PC-9 (cell line): ENCODE results near the gene CDC42BPA. TPM values are rescaled to one million over a fixed set of nuclear protein-coding genes. Genes with fewer than 3 reads are reported as not detected.

Experiments
- BruUV-seq: library from RNA; stranded (reverse); fragments of 400-500 nt; replicated peaks from 2 replicates; lab custom pipeline; 2021; lab: Mats Ljungman, UMichigan
- CTCF ChIA-PET: fragments of 300-600 bp; sonication (Branson Sonifier 250); formaldehyde crosslinking; loops from one replicate; lab custom pipeline; 2022; ENCODE audit warnings: antibody characterized with exemption; lab: Charles Lee
- POLR2A ChIA-PET: fragments of 300-600 bp; sonication (Branson Sonifier 250); formaldehyde crosslinking; loops from one replicate; lab custom pipeline; 2022; ENCODE audit warnings: antibody characterized with exemption; ENCODE audit not compliant: unreplicated experiment; lab: Charles Lee
- DNase-seq, 2 experiments: peaks; one replicate each; pipeline versions ENCODE4 v3.0.0 to v3.0.0-alpha.2; 2015 to 2022; ENCODE audit warnings: mixed read lengths in 1 of 2
- H2AFZ ChIP-seq: fragments of 200-600 bp; sonication (generic); 2 replicates; pipeline ENCODE4 v1.8.1; 2017; ENCODE audit warnings: antibody characterized with exemption
- H3F3A ChIP-seq: fragments of 200-600 bp; sonication (generic); 2 replicates; pipeline ENCODE4 v1.8.1; 2017; ENCODE audit warnings: antibody characterized with exemption, mild to moderate bottlenecking, low read depth; ENCODE audit not compliant: insufficient read depth
- H3K27ac ChIP-seq: fragments of 200-600 bp; sonication (generic); 2 replicates; pipeline ENCODE4 v1.6.1; 2016; ENCODE audit warnings: mixed run types
- H3K27me3 ChIP-seq: fragments of 200-600 bp; sonication (generic); 2 replicates; pipeline ENCODE4 v1.6.1; 2016; ENCODE audit warnings: low read depth, mixed run types; ENCODE audit not compliant: insufficient read depth
- H3K36me3 ChIP-seq: fragments of 200-600 bp; sonication (generic); 2 replicates; pipeline ENCODE4 v1.6.1; 2016; ENCODE audit warnings: low read depth, mixed run types
- H3K4me1 ChIP-seq: fragments of 200-600 bp; sonication (generic); replicated peaks from 2 replicates; pipeline ENCODE4 v1.6.1; 2016; ENCODE audit warnings: mixed run types; ENCODE audit not compliant: insufficient read depth
- H3K4me2 ChIP-seq: fragments of 200-600 bp; sonication (generic); 2 replicates; pipeline ENCODE4 v1.6.1; 2017; ENCODE audit warnings: mixed run types
- H3K4me3 ChIP-seq: fragments of 200-600 bp; sonication (generic); 2 replicates; pipeline ENCODE4 v1.6.1; 2016; ENCODE audit warnings: mixed run types
- H3K79me2 ChIP-seq: fragments of 200-600 bp; sonication (generic); 2 replicates; pipeline ENCODE4 v1.6.1; 2017; ENCODE audit warnings: low read depth, mixed run types
- H3K9me2 ChIP-seq: fragments of 200-600 bp; sonication (generic); 2 replicates; pipeline ENCODE4 v1.8.1; 2017; ENCODE audit warnings: mild to moderate bottlenecking; ENCODE audit not compliant: insufficient read depth
- H3K9me3 ChIP-seq: fragments of 200-600 bp; sonication (generic); 2 replicates; pipeline ENCODE4 v1.8.1; 2016; ENCODE audit warnings: low read depth; ENCODE audit not compliant: insufficient read depth
- H4K20me1 ChIP-seq: fragments of 200-600 bp; sonication (generic); 2 replicates; pipeline ENCODE4 v1.8.1; 2017; ENCODE audit not compliant: insufficient read depth
- CTCF ChIP-seq: fragments of 200-600 bp; sonication (generic); conservative IDR thresholded peaks from 2 replicates; pipeline ENCODE4 v1.6.1; 2017; ENCODE audit warnings: mixed run types, antibody characterized with exemption, mild to moderate bottlenecking, moderate library complexity
- EZH2 ChIP-seq: fragments of 200-600 bp; sonication (generic); IDR thresholded peaks from 2 replicates; pipeline ENCODE4 v1.8.0; 2017; ENCODE audit warnings: antibody characterized with exemption, low read depth
- intact Hi-C: fragments of 100-400 bp; cut with micrococcal nuclease; formaldehyde crosslinking; loops from one replicate; pipeline ENCODE4 v1.10.0; 2022; ENCODE audit not compliant: unreplicated experiment
- total RNA-seq: library from RNA; stranded (reverse); gene quantifications from 2 replicates; pipeline ENCODE4 v1.2.3, GENCODE V29; 2021

CDC42BPA gene
- total RNA-seq, 1 experiment from 2014 or later, result 47.5 TPM

DNA sequence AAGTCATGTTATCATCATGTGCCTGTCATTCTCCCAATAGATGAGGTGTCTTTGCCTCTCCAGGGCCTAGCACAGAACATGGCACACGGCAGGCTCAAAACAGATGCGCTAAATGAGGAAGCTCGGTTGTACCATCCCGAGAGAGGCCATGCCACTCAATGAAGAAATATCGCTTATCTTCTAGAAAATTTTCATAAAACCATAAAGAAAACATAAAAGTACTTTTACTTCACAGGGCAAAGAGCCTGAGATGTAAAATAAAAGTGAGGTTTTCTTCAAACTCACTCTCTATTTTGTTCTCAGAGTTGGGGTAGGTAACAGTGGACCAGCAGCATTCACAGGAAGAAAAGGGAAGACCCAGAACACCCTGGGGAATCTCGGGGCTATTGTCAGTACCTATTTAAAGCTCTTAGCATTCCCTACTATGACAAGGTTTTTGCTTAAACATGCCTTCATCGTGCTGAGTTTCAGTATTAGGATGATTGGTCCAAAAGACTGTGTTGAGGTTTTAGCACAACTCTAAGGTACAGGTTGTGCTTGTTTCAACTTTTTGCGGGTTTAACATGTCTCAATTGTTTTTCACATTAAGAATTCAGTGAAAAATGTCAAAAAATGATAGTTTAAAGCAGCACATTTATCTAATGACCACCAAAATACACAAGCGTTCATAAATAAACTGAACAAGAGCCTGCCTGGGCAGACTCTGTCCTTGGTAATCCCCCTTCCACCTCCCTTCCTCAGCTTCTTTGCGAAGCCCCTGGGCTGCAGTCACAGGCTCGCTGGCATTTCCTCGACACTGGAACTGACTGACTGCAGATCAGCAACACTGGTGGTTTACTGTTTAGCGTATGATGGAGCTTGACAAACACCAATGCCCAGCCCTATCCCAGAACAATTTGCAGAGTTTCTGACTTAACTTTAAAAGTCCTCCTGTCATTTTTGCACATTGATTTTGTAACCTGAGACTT, 322.6 kb downstream of the CDC42BPA start:
- DNase-seq, result no peak
- H3K79me2 ChIP-seq, result no peaks in the 10 kb centered on the region
- H3K27me3 ChIP-seq, result no peaks in the 10 kb centered on the region
- no peaks in the 10 kb centered on the region for H4K20me1 ChIP-seq
- H3K27ac ChIP-seq, result no peak overlapping the region
- H2AFZ ChIP-seq, result no peak overlapping the region
- intact Hi-C loops, result no loop called here
- H3K9me3 ChIP-seq, result no peaks in the 10 kb centered on the region
- TF ChIP-seq CTCF (no peak), EZH2 (no peak)
- no TSS peak for BruUV-seq
- no peak overlapping the region for H3K4me3 ChIP-seq
- no peak overlapping the region for H3K4me2 ChIP-seq
- H3K4me1 ChIP-seq, result no peaks in the 10 kb centered on the region
- H3F3A ChIP-seq, result no peaks in the 10 kb centered on the region
- ChIA-PET POLR2A (no interaction called here), CTCF (no interaction called here)
- no peaks in the 10 kb centered on the region for H3K36me3 ChIP-seq
- no peaks in the 10 kb centered on the region for H3K9me2 ChIP-seq

GRCh38 chr1:226994586-226995364, 323.5 kb downstream of the CDC42BPA start:
- CTCF ChIA-PET, result no interaction called here

More at GRCh38 chr1:226994586-226995364, 323.5 kb downstream of the CDC42BPA start:
- intact Hi-C loops, result no loop called here
- H3K9me3 ChIP-seq, result no peaks in the 10 kb centered on the region
- BruUV-seq, result no TSS peak
- H3K4me3 ChIP-seq, result no peak overlapping the region
- no peaks in the 10 kb centered on the region for H3F3A ChIP-seq
- H3K27me3 ChIP-seq, result no peaks in the 10 kb centered on the region
- no peaks in the 10 kb centered on the region for H3K36me3 ChIP-seq
- no peaks in the 10 kb centered on the region for H4K20me1 ChIP-seq
- DNase-seq, result no peak
- H2AFZ ChIP-seq, result no peak overlapping the region
- no peaks in the 10 kb centered on the region for H3K4me1 ChIP-seq
- H3K9me2 ChIP-seq, result no peaks in the 10 kb centered on the region
- H3K27ac ChIP-seq, result no peak overlapping the region
- POLR2A ChIA-PET, result no interaction called here
- H3K4me2 ChIP-seq, result no peak overlapping the region
- H3K79me2 ChIP-seq, result no peaks in the 10 kb centered on the region
- no peak for TF ChIP-seq CTCF
- TF ChIP-seq EZH2, result no peak
